HG02798 (cell line): ENCODE results near the gene MAP4K3.
"Not testable (repeated sequence)": the region's sequence is repeated elsewhere in the genome, so short reads cannot be mapped to it uniquely, and the experiment has no call there.

Experiments
- ATAC-seq: cut with Tn5 transposase; IDR thresholded peaks from one replicate; pipeline ENCODE4 v1.9.1; 2021; ENCODE audit warnings: mild to moderate bottlenecking; ENCODE audit not compliant: unreplicated experiment, poor library complexity

MAP4K3 gene

GRCh38 chr2:39260087-39260486 lies 177.0 kb downstream of the MAP4K3 start:
- ATAC-seq = no peak

- ATAC-seq = no peak
These were observed 181.0 kb downstream of the MAP4K3 start for GRCh38 chr2:39256040-39256439.

- ATAC-seq = no peak
These were observed 184.1 kb downstream of the MAP4K3 start for GRCh38 chr2:39252888-39253518.

GRCh38 chr2:39247512-39248043 lies 189.5 kb downstream of the MAP4K3 start:
- ATAC-seq = no peak

GRCh38 chr2:39246382-39246980 lies 190.6 kb downstream of the MAP4K3 start:
- ATAC-seq = peak; percentile 37

DNA sequence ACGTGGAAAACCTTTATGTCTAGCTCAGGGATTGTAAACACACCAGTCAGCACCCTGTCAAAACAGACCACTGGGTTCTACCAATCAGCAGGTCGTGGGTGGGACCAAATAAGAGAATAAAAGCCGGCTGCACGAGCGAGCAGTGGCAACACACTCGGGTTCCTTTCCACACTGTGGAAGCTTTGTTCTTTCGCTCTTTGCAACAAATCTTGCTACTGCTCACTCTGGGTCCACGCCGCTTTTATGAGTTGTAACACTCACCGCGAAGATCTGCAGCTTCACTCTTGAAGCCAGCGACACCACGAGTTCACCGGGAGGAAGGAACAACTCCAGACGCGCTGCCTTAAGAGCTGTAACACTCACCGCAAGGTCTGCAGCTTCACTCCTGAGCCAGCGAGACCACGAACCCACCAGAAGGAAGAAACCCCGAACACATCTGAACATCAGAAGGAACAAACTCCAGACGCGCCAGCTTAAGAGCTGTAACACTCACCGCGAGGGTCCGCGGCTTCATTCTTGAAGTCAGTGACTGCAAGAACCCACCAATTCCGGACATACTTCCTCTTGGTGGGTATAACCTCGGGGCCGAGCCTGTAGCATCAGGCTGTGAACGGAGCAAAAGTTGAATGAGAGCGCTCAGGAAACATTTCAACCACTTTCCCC lies 192.0 kb downstream of the MAP4K3 start:
- not testable (repeated sequence) for ATAC-seq

DNA sequence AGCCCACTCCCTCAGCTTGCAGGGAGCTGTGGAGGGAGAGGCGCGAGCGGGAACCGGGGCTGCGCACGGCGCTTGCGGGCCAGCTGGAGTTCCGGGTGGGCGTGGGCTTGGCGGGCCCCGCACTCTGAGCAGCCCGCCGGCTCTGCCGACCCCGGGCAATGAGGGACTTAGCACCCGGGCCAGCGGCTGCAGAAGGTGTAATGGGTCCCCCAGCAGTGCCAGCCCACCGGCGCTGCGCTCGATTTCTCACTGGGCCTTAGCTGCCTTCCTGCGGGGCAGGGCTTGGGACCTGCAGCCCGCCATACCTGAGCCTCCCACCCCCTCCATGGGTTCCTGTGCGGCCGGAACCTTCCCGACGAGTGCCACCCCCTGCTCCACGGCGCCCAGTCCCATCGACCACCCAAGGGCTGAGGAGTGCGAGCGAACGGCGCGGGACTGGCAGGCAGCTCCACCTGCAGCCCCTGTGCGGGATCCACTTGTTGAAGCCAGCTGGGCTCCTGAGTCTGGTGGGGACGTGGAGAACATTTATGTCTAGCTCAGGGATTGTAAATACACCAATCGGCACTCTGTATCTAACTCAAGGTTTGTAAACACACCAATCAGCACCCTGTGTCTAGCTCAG lies 192.7 kb downstream of the MAP4K3 start:
- ATAC-seq = not testable (repeated sequence)

DNA sequence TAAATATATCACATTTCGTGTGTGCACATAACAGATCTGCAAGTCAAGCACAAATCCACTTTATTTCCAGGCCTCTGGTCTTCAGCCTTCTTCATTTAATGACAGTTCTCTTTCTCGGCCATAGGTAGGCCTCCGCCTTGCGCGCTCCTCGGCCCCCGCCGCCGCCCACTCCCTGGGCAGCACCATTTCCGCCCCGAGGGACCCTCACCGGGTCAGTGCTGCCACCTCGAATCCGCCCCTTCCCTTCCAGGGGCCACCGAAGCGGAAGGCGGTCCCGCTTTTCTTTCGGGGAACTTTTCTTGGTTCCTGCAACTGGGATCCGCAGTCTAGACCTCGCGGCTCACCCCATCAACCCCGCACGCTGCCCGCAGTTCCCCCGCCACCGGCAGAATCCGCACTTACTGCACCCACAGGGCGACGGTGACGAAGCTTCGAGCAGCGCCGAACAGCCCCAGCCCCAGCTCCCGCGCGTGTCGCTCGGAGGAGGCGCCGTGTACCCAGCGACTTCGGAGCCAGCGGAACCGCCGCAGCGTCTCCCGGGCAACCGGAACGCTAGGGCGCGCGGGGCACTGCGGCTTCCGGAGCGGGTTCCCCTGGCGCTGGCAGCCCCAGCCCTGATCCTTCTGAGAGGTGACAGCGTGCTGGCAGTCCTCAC lies 193.5 kb downstream of the MAP4K3 start, which contains the start of gene CDKL4:
Gene CDKL4, minus strand, starts transcription at position 502 of the 655 bp plus-strand sequence.
- no peak for ATAC-seq

GRCh38 chr2:39241588-39241987 lies 195.5 kb downstream of the MAP4K3 start:
- ATAC-seq = no peak

- ATAC-seq = no peak
These were observed 196.3 kb downstream of the MAP4K3 start for GRCh38 chr2:39240758-39241157.

GRCh38 chr2:39234754-39235153 lies 202.3 kb downstream of the MAP4K3 start:
- ATAC-seq = no peak

GRCh38 chr2:39232141-39232540 lies 204.9 kb downstream of the MAP4K3 start:
- ATAC-seq = no peak

DNA sequence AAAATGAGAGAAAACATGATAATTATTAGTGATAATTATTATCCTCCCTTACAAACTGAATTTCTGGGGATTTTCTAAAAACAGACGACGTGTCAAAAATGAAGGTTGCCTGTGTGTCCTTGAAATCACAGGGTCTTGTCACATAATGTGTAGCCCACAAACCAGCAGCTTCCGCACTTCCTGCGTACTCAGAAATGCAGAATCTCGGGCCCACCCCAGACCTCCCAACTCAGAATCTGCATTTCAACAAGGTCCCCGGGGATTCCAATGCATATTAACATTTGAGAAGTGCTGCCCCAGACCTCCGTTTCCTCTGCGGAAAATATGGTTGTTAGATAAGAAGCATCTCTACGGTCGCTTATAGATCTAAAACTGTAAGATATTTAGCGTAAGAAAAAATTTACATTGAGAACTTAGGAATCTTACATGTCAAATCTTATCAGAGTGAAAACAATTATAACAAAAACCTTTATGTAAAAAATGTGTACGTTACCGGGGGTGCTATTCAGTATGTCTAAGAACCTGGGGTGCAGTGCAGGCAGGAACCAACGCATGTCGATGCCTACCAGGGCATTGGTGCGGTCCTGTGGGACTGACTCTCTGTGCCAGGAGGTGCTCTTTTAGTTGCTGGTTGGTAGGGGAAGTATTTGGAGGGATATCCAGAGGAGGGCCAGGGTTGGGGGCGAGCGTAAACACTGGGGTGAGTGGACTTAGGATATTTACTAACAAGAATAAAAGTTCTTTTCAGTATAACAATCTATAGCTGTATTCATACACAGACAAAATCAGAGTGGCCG lies 208.5 kb downstream of the MAP4K3 start:
- no peak for ATAC-seq

DNA sequence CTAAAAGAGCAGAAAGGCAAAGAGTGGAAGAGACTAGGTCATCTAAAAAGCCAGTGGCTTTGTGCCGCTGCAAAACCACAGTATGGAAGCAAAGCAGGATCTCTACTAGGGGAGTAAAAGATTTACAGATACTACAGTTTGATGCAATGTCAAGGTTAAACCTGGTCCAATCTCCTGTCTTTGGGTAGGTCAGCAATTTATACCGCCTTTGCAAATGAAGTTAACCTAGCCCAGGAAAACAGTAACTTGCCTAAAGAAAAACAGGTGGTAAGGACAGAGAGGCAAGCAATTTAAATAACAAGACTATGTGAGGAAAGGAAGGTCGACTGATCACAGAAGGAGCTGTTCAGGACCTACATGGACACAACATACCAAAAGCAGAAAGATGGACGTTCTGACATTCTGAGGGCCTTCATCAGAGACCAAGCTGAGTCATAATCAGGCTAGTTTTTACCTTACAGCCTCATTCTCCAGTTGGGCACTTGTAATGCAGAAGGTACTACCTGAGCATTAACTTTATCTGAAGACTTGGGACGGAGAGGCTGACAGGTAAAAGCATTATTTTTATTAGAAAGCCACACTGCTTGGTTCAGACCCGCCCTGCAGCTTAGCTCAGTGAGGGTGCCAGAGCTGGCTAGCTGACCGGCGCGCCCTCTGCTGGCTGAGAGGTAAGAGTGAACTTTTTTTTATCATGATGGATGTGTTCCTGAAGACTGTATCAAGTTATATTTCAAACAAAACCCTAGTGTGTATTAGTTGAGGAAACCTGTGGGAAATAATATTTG lies 209.3 kb downstream of the MAP4K3 start:
- peak; percentile 81 for ATAC-seq

GRCh38 chr2:39225567-39225966 lies 211.5 kb downstream of the MAP4K3 start:
- no peak for ATAC-seq

DNA sequence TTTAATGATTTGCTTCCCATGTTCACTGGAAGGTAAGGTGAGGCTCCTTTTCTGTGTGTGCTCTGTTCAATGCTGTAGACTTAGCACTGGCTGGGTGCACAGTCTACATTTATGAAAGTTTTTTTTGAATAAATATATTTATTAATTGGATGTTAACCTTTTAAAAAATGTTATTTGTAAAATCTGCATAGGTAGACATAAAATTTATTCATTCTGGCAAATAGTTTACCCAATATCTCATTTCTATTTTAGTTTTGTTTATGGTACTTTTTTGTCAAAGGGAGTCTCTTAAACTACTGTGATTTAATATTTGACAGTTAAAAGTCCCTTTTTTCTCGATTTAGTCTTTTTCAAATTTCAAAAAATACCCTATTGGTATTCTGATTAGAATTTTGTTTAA lies 213.2 kb downstream of the MAP4K3 start:
- ATAC-seq = no peak

- no peak for ATAC-seq
These were observed 215.6 kb downstream of the MAP4K3 start for GRCh38 chr2:39221459-39221858.

- no peak for ATAC-seq
These were observed 216.9 kb downstream of the MAP4K3 start for GRCh38 chr2:39220136-39220535.

DNA sequence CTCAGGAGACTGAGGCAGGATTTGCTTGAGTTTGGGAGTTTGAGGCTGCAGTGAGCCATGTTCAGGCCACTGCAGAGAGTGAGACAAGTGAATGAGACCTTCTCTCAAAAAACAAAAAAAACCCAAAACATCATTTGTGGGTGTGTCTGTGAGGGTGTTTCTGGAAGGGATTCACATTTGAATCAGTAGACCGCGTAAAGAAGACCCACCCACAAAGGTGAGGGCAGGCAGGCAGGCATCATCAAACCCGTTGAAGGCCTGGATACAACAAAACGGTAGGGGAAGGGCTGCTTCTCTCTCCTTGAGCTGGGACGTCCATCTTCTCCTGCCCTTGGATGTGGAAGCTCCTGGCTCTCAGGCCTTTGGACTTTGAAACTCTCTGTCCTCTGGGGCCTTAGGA lies 218.7 kb downstream of the MAP4K3 start:
- no peak for ATAC-seq
